GM23248 (cell line): ENCODE measurements around the gene SYS1.

Experiments
- EZH2 ChIP-seq: fragments of 200-600 bp; sonication (generic); IDR thresholded peaks from 2 replicates; pipeline ENCODE4 v1.6.1; 2018; ENCODE audit warnings: antibody characterized with exemption, mild to moderate bottlenecking; ENCODE audit not compliant: insufficient read depth, poor library complexity, severe bottlenecking
- EZH2phosphoT487 ChIP-seq: fragments of 200-600 bp; sonication (generic); IDR thresholded peaks from 2 replicates; pipeline ENCODE4 v1.6.1; 2018; ENCODE audit warnings: antibody characterized with exemption, moderate library complexity, mild to moderate bottlenecking, low read depth; ENCODE audit not compliant: insufficient read depth

- TF ChIP-seq EZH2 (no peak), EZH2phosphoT487 (no peak)
Measured at GRCh38 chr20:45390931-45391330, 28.0 kb downstream of the SYS1 start.
